Measurements from ENCODE around the gene AZU1.
"Not testable (repeated sequence)": the region's sequence is repeated elsewhere in the genome, so short reads cannot be mapped to it uniquely, and the experiment has no call there.

The AZU1 gene

GRCh38 chr19:875265-875879 is 47.7 kb downstream of the AZU1 start:
- no peak for DNase-seq

GRCh38 chr19:876089-876488 is 48.5 kb downstream of the AZU1 start:
- no peak for DNase-seq

GRCh38 chr19:876780-877314 is 49.2 kb downstream of the AZU1 start:
- no peak for DNase-seq

GRCh38 chr19:877992-878660 is 50.5 kb downstream of the AZU1 start:
- not testable (repeated sequence) for DNase-seq

GRCh38 chr19:878751-879561 is 51.3 kb downstream of the AZU1 start:
- not testable (repeated sequence) for DNase-seq

GRCh38 chr19:879711-880438 is 52.2 kb downstream of the AZU1 start:
- no peak for DNase-seq

Measured in right hindlimb (tissue), 1 donor.